Measurements from ENCODE around the gene CCDC69.

DNA sequence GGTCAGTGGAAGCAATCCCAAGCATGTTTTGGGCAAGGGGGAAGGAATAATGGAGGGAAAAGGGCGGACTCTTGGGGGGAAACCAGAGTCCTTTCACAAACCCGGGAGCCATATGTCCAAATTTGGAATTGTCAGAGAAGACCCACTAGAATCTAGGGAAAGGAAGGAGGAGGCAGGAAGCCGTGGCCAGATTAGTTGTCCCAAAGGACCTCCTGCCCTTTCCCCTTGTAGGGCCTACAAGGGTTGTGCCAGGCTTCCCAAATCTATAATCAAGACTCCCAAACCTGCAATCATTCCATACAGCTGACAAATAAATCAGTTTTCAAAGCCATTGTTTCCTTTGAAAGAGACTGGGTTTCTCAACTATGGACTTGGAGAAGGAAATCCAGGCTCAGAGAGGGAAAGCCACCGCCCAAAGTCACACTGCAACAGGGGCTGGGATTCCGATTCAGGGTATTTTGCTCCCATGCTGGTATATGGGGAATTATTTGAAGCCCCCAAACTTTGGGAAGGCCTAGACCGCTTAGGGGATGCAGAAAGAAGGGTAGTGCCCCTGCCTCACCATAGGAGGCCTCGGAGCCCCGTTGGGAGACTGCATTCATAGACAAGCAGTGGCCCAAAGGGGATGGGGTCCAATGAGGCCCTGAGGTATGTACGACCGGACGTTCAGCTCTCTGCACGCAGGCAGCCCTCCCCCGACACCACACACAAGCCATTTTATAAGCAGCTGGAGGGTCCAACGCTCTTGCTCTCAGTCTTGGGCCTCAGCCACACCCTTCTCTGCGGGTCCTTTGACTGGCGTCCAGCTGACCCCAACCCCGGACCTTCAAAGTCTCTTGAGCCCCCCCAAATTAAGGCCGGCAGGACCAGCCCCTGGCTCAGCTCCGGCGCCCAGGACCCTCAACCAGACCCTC lies 67.1 kb downstream of the CCDC69 start:
- no peak for TF ChIP-seq CTCF (IDR thresholded peaks at IDR 0.05)
- TF ChIP-seq ZFX (IDR thresholded peaks at IDR 0.05; ENCODE audit: borderline replicate concordance), result no peak

Data from 22Rv1 (cell line).